Cardiac muscle cell (in vitro differentiated cells and primary cell): ENCODE data around the gene SPEG. TPM values are rescaled to one million over a fixed set of nuclear protein-coding genes. Genes with fewer than 3 reads are reported as not detected.

Experiments used
- DNase-seq, 2 donors: peaks; one replicate each; pipeline versions ENCODE4 v3.0.0 to v3.0.0-alpha.2; 2010 to 2017; ENCODE audit warnings: low read depth in 1 of 2, low spot score in 1 of 2
- H3K27ac ChIP-seq: fragments of 200-600 bp; sonication (generic); 2 replicates; pipeline ENCODE4 v1.5.1; 2016
- H3K27me3 ChIP-seq: fragments of 200-600 bp; sonication (generic); 2 replicates; pipeline ENCODE4 v1.6.0; 2016; ENCODE audit warnings: control low read depth
- H3K36me3 ChIP-seq: fragments of 200-600 bp; sonication (generic); 2 replicates; pipeline ENCODE4 v1.5.1; 2016; ENCODE audit warnings: control low read depth
- H3K4me1 ChIP-seq: fragments of 200-600 bp; sonication (generic); 2 replicates; pipeline ENCODE4 v1.8.1; 2017; ENCODE audit warnings: low read depth, mild to moderate bottlenecking, mixed run types
- H3K4me3 ChIP-seq: fragments of 200-600 bp; sonication (generic); 2 replicates; pipeline ENCODE4 v1.5.1; 2016; ENCODE audit warnings: mild to moderate bottlenecking
- H3K9me3 ChIP-seq: fragments of 200-600 bp; sonication (generic); 2 replicates; pipeline ENCODE4 v1.5.1; 2017; ENCODE audit warnings: low read depth, mild to moderate bottlenecking, control low read depth
- polyA plus RNA-seq: library from polyadenylated mRNA; unstranded; fragments of >200 nt; fragmentation: Nextera tagmentation; extraction: Ambion mirVana; gene quantifications from 2 replicates; pipeline ENCODE4 v1.2.1, GENCODE V29; 2016
- total RNA-seq: library from RNA; depleted of rRNA; stranded (reverse); fragments of >200 nt; gene quantifications from 2 replicates; pipeline ENCODE4 v1.2.3, GENCODE V29; 2016
- TF ChIP-seq, protein P1 (sequence below): IDR thresholded peaks from 2 replicates; pipeline ENCODE4 v1.5.1; 2012; ENCODE audit warnings: low read depth, mild to moderate bottlenecking, low read length

The SPEG gene
- total and polyA plus RNA-seq, 2 experiments from 2014 or later, result 188 to 292 TPM

DNA sequence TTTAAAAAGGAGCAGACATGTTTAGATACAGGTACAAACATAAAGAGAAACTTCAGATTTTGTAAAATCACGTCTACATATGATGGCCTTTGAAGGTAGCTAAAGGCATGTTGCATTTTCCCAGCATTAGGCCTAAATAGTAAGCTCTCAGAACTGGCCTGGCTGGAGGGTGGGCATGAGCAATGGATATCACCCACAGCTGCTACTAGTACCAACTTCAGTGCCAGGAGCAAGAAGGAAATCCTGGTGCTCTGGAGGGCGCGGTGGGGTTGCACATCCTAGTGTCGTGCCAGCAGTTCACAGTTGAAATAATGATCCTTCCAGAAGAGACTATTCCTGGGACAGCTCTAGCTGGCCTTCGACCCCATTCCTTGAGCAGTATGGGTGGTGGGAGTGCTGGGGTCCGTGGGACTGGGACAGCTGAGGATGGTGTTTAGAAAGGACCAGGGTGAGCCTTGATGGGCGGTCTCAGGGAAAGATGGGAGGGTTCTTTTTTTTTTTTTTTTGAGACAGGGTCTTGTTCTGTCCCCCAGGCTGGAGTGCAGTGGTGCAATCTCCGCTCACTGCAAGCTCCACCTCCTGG lies 11.6 kb upstream of the SPEG start:
- TF ChIP-seq, protein P1, sequence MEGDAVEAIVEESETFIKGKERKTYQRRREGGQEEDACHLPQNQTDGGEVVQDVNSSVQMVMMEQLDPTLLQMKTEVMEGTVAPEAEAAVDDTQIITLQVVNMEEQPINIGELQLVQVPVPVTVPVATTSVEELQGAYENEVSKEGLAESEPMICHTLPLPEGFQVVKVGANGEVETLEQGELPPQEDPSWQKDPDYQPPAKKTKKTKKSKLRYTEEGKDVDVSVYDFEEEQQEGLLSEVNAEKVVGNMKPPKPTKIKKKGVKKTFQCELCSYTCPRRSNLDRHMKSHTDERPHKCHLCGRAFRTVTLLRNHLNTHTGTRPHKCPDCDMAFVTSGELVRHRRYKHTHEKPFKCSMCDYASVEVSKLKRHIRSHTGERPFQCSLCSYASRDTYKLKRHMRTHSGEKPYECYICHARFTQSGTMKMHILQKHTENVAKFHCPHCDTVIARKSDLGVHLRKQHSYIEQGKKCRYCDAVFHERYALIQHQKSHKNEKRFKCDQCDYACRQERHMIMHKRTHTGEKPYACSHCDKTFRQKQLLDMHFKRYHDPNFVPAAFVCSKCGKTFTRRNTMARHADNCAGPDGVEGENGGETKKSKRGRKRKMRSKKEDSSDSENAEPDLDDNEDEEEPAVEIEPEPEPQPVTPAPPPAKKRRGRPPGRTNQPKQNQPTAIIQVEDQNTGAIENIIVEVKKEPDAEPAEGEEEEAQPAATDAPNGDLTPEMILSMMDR, result no peak
- Histone ChIP-seq H3K27me3 (no peaks in the 10 kb centered on the region), H3K27ac (no peak overlapping the region), H3K4me1 (peaks cover 14% of the 10 kb centered on the region), H3K9me3 (no peaks in the 10 kb centered on the region), H3K4me3 (no peak overlapping the region), H3K36me3 (no peaks in the 10 kb centered on the region)
- no peak for DNase-seq

DNA sequence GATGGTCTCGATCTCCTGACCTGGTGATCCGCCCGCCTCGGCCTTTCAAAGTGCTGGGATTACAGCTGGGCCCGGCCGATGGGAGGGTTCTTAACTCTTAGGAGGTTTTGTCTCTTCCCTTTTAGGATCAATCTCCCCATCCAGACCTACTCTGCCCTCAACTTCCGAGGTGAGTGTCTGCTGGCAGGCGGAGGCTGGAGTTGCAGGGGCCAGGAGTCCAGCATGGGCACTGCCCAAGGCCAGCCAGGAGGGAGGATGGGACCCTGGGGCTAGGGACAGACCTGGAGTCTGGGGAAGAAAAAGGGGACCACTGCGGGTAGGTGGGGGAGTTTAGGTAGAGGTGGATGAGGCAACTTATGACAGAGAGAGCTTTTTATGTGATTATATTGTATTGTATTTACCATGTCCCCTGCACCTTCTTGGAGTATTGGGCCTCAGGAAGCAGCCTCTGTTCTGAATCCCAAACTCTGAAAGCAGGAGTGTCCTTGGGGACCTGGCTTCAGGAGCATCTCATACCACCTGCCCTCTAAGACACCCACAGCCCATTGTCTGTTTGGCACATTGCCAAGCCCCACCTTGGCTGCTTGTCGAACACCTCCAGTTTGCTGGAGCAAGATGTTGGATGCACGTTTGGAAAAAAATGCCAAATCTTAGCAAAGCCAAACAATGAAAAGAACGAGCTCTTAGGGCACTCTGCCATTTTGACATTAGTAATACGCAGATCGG lies 10.8 kb upstream of the SPEG start:
- Histone ChIP-seq H3K4me1 (peaks cover 13% of the 10 kb centered on the region), H3K9me3 (no peaks in the 10 kb centered on the region), H3K27ac (no peak overlapping the region), H3K4me3 (no peak overlapping the region), H3K36me3 (no peaks in the 10 kb centered on the region), H3K27me3 (no peaks in the 10 kb centered on the region)
- no peak for DNase-seq
- TF ChIP-seq, protein P1, result no peak

DNA sequence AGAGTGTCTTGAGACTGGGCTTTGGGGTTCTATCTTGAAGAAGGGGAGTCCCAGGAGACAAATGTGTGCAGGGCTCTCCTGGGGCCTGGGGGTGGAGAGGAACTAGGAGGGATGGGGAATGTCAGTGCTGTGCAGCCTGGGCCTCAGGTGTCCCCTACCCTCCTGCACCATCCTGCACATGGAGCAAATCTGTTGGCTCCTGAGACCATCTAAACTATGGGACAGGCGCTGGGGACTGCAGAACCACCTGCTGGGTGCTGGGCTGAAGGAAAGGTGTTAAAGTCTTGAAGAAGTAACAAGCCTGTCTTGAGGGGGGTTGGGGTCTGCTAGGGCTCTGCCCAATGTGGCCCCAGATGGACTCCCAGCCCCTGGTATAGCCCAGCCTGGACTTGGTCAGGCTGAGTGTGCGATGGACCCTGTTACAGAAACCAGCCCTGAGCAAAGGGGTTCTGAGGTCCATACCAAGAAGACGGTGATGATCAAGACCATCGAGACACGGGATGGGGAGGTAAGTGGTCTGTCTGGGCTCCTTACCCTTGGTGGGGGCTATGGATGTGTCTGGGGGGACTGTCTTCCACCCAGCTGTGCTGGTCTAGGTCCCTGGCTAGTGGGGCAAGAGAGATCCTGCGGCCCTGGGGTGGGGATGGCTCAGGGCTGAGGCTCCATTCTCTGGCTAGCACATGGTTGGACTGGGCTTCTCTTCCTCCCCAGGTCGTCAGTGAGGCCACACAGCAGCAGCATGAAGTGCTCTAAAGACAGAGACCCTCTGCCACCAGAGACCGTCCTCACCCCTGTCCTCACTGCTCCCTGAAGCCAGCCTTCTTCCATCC lies 9.2 kb upstream of the SPEG start:
- no peak overlapping the region for H3K4me3 ChIP-seq
- peaks cover 6% of the 10 kb centered on the region for H3K4me1 ChIP-seq
- H3K9me3 ChIP-seq, result no peaks in the 10 kb centered on the region
- H3K36me3 ChIP-seq, result no peaks in the 10 kb centered on the region
- no peak overlapping the region for H3K27ac ChIP-seq
- DNase-seq, result no peak
- TF ChIP-seq, protein P1, result no peak
- no peaks in the 10 kb centered on the region for H3K27me3 ChIP-seq

DNA sequence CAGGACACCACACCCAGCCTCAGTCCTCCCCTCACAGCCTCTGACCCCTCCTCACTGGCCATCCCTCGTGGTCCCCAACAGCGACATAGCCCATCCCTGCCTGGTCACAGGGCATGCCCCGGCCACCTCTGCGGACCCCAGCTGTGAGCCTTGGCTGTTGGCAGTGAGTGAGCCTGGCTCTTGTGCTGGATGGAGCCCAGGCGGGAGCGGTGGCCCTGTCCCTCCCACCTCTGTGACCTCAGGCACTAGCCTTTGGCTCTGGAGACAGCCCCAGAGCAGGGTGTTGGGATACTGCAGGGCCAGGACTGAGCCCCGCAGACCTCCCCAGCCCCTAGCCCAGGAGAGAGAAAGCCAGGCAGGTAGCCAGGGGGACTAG lies 8.6 kb upstream of the SPEG start:
- TF ChIP-seq, protein P1, result no peak
- no peaks in the 10 kb centered on the region for H3K36me3 ChIP-seq
- peaks cover 8% of the 10 kb centered on the region for H3K4me1 ChIP-seq
- H3K27me3 ChIP-seq, result no peaks in the 10 kb centered on the region
- no peak for DNase-seq
- H3K9me3 ChIP-seq, result no peaks in the 10 kb centered on the region
- no peak overlapping the region for H3K4me3 ChIP-seq
- no peak overlapping the region for H3K27ac ChIP-seq

DNA sequence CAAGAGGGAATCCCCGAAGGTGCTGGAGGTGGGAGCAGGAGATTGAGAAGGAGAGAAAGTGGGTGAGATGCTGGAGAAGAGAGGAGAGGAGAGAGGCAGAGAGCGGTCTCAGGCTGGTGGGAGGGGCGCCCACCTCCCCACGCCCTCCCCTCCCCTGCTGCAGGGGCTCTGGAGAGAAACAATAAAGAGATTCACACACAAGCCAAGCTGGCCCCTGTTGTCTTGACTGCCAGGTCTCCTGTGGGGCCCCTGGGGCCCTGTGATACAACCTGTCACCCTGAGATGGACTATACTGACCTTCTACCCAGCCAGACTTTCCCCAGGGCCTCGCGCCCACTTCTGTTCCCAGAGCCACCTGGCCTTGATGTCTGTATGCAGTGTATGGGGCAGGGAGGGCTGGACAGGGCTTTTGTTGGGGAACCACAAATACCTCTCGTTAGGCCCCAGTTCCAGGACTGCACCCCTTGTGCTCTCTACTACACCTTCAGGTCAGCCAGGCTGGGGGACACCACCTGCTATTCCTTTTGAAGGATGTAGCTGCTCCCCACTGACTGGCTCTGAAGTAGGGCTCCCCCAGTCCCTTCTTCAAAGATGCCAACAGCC lies 8.0 kb upstream of the SPEG start:
- H3K4me1 ChIP-seq, result peaks cover 8% of the 10 kb centered on the region
- DNase-seq, result no peak
- no peak overlapping the region for H3K4me3 ChIP-seq
- H3K27me3 ChIP-seq, result no peaks in the 10 kb centered on the region
- H3K9me3 ChIP-seq, result no peaks in the 10 kb centered on the region
- H3K36me3 ChIP-seq, result no peaks in the 10 kb centered on the region
- no peak overlapping the region for H3K27ac ChIP-seq
- TF ChIP-seq, protein P1, result no peak
